ENCODE data around the gene DMRT3.

DNA sequence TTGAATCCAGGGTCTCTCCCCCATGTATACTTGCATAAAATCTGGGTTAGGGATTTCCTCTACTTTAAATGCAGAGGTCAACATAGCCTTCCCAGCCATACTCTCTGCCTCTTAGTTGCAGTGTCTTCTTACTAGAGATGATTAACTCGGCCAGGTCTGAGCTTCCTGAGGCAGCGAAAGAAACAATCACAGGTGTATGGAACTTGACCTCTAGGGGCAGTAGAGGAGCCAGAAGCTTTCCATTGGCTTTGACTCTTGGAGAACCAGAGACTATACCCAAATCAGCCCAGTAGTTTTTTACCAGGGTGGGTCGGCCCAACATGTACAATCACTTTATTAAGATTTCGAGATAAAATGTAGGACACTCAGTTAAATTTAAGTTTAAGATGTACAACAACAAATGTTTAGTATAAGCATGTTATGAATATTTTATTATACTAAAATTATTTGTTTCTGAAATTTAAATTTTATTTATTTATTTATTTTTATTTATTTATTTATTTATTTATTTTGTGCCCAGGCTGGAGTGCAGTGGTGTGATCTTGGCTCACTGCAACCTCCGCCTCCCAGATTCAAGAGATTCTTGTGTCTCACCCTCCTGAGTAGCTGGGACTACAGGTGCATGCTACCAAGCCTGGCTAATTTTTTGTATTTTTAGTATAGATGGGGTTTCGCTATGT is 48.0 kb upstream of the DMRT3 start:
- TF ChIP-seq CTCF (IDR thresholded peaks at IDR 0.05) = peak in 7 of 12 donors; percentile 19 to 40 (median 30)
- no peak for TF ChIP-seq POLR2A (IDR thresholded peaks at IDR 0.05)

Data from heart left ventricle (tissue), 13 donors.